Type B pancreatic cell (in vitro differentiated cells): ENCODE measurements around the gene TP53BP1. TPM values are rescaled to one million over a fixed set of nuclear protein-coding genes. Genes with fewer than 3 reads are reported as not detected.

ENCODE experiments used
- DNase-seq: peaks from one replicate; pipeline ENCODE4 v3.0.0; 2021; ENCODE audit warnings: mixed read lengths; ENCODE audit not compliant: unreplicated experiment; ENCODE audit errors: extremely low spot score
- H3K27ac Mint-ChIP-seq: 2 replicates; pipeline ENCODE4 v1.8.0; 2021; ENCODE audit warnings: mild to moderate bottlenecking, mixed read lengths
- H3K27me3 Mint-ChIP-seq: 2 replicates; pipeline ENCODE4 v1.8.0; 2021; ENCODE audit warnings: mixed read lengths
- H3K36me3 Mint-ChIP-seq: 2 replicates; pipeline ENCODE4 v1.8.0; 2021; ENCODE audit warnings: mixed read lengths
- H3K4me1 Mint-ChIP-seq: one replicate; pipeline ENCODE4 v1.8.0; 2021; ENCODE audit warnings: mixed read lengths; ENCODE audit not compliant: unreplicated experiment
- H3K4me3 Mint-ChIP-seq: 2 replicates; pipeline ENCODE4 v1.8.0; 2021; ENCODE audit warnings: mild to moderate bottlenecking, mixed read lengths
- H3K9me3 Mint-ChIP-seq: 2 replicates; pipeline ENCODE4 v1.8.0; 2021; ENCODE audit warnings: mixed read lengths
- total RNA-seq: library from RNA; stranded (reverse); gene quantifications from 2 replicates; pipeline ENCODE4 v1.2.1, GENCODE V29; 2021; ENCODE audit warnings: low replicate concordance
- TF ChIP-seq, protein P1 (sequence below): fragments of 200-600 bp; sonication (generic); conservative IDR thresholded peaks from 2 replicates; pipeline ENCODE4 v1.5.0; 2021; ENCODE audit warnings: antibody characterized with exemption, mild to moderate bottlenecking

TP53BP1 gene
- total RNA-seq, 1 donor from 2014 or later, result 101 TPM

DNA sequence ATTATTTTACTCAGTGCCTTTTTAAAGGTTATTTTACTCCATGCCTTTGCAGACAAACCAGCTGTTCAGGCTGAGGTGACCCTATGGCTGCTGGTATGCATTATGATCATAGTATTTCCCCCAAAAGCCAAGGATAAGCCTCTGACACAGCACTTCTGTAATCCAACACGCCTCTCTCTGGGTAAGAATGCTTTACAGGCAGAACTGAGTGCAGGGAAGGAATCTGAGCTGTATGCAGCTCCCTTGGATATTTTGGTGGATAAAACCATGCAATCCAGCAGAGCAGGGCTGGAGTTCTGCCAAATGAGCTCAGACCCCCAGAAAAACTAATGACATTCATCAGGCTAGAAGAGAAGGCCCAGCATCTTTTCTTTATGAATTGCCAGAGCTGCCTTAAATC is 12.8 kb upstream of the TP53BP1 start:
- Mint-ChIP-seq H3K4me1 (peaks cover 24% of the 10 kb centered on the region), H3K4me3 (peak overlapping the region; percentile 18), H3K27ac (peak overlapping the region; percentile 65), H3K36me3 (no peaks in the 10 kb centered on the region), H3K27me3 (no peaks in the 10 kb centered on the region), H3K9me3 (no peaks in the 10 kb centered on the region)
- TF ChIP-seq, protein P1, sequence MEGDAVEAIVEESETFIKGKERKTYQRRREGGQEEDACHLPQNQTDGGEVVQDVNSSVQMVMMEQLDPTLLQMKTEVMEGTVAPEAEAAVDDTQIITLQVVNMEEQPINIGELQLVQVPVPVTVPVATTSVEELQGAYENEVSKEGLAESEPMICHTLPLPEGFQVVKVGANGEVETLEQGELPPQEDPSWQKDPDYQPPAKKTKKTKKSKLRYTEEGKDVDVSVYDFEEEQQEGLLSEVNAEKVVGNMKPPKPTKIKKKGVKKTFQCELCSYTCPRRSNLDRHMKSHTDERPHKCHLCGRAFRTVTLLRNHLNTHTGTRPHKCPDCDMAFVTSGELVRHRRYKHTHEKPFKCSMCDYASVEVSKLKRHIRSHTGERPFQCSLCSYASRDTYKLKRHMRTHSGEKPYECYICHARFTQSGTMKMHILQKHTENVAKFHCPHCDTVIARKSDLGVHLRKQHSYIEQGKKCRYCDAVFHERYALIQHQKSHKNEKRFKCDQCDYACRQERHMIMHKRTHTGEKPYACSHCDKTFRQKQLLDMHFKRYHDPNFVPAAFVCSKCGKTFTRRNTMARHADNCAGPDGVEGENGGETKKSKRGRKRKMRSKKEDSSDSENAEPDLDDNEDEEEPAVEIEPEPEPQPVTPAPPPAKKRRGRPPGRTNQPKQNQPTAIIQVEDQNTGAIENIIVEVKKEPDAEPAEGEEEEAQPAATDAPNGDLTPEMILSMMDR, result no peak
- DNase-seq, result no peak

DNA sequence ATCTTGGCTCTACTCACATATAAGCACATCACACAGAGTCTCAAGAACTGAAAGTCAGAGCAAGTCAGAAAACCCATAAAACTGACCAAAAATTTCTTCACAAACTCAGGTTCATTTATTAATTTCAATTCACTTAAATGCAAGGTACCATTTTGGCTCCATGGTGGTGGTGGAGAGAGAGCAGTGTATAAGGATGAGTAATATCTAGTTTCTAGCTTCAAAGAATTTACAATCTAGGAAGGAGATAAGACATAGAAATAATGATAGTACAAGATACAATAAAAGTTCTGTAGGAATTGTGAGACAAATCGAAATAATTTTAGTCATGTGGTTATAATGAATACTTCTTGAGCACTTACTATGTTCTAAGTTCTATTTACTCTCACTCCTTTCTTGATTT is 6.7 kb upstream of the TP53BP1 start:
- Mint-ChIP-seq H3K27me3 (no peaks in the 10 kb centered on the region), H3K4me1 (no peaks in the 10 kb centered on the region), H3K27ac (no peak overlapping the region), H3K9me3 (no peaks in the 10 kb centered on the region), H3K36me3 (no peaks in the 10 kb centered on the region), H3K4me3 (no peak overlapping the region)
- no peak for DNase-seq
- TF ChIP-seq, protein P1, result no peak

DNA sequence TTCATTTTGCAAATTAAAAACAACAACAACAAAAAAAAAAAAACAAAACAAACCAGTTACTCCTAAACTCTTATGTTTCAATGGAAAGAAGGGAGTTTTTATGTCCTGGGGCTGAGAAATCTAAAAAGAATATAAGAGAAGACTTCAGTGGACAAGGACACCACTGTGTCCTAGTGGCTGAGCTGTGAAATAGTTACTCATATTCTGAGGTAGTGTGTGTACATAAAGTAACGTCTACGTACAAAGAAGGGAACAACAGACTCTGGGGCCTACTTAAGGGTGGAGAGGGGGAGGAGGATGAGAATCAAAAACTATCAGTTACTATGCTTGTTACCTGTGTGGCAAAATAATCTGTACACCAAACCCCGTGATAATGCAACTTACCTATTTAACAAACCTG is 6.0 kb upstream of the TP53BP1 start:
- no peaks in the 10 kb centered on the region for H3K9me3 Mint-ChIP-seq
- TF ChIP-seq, protein P1, result no peak
- no peak overlapping the region for H3K27ac Mint-ChIP-seq
- no peak overlapping the region for H3K4me3 Mint-ChIP-seq
- no peak for DNase-seq
- H3K36me3 Mint-ChIP-seq, result no peaks in the 10 kb centered on the region
- H3K4me1 Mint-ChIP-seq, result peaks cover 3% of the 10 kb centered on the region
- H3K27me3 Mint-ChIP-seq, result no peaks in the 10 kb centered on the region

GRCh38 chr15:43493703-43494472 is 932 bp upstream of the TP53BP1 start:
- Mint-ChIP-seq H3K27me3 (no peaks in the 10 kb centered on the region), H3K36me3 (peaks cover 18% of the 10 kb centered on the region), H3K27ac (peak overlapping the region; percentile 98), H3K9me3 (no peaks in the 10 kb centered on the region), H3K4me1 (peaks cover 31% of the 10 kb centered on the region), H3K4me3 (peak overlapping the region; percentile 99)
- TF ChIP-seq, protein P1, result no peak
- no peak for DNase-seq

- no peak for DNase-seq
- Mint-ChIP-seq H3K4me1 (peaks cover 31% of the 10 kb centered on the region), H3K4me3 (peak overlapping the region; percentile 99), H3K27me3 (no peaks in the 10 kb centered on the region), H3K9me3 (no peaks in the 10 kb centered on the region), H3K36me3 (peaks cover 25% of the 10 kb centered on the region), H3K27ac (peak overlapping the region; percentile 98)
- TF ChIP-seq, protein P1, result no peak
These were observed 690 bp downstream of the TP53BP1 start for GRCh38 chr15:43492266-43492665.
